ENCODE results near the gene CAPN5. TPM values are rescaled to one million over a fixed set of nuclear protein-coding genes. Genes with fewer than 3 reads are reported as not detected.

The CAPN5 gene
- total and polyA plus RNA-seq, 10 of the 15 experiments (the other 5 are each of a cell fraction or from before 2014, with no cell fraction given), result 0.02 to 0.33 (median 0.07) TPM; not detected in 3

GRCh38 chr11:77051511-77051910 lies 15.3 kb upstream of the CAPN5 start:
- ATAC-seq (no peak), DNase-seq (ENCODE audit: low read depth, low spot score) (no peak), FAIRE-seq (no peak)
- H3K4me1 ChIP-seq (ENCODE audit: control insufficient read depth, insufficient read depth, low read length), result no peaks in the 10 kb centered on the region
- no peak for TF ChIP-seq FOXM1 (IDR thresholded peaks at IDR 0.05; ENCODE audit: low read depth, low read length)
- no peak for TF ChIP-seq CBX5 (IDR thresholded peaks at IDR 0.05; ENCODE audit: low read depth)
- TF ChIP-seq GABPA (IDR thresholded peaks at IDR 0.05; ENCODE audit: low read depth), result no peak
- TF ChIP-seq, protein P1, sequence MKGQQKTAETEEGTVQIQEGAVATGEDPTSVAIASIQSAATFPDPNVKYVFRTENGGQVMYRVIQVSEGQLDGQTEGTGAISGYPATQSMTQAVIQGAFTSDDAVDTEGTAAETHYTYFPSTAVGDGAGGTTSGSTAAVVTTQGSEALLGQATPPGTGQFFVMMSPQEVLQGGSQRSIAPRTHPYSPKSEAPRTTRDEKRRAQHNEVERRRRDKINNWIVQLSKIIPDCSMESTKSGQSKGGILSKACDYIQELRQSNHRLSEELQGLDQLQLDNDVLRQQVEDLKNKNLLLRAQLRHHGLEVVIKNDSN (IDR thresholded peaks at IDR 0.05; ENCODE audit: borderline replicate concordance, extremely low read length, insufficient read depth, low read depth, low read length), result no peak
- no peak for TF ChIP-seq ZBED1 (IDR thresholded peaks at IDR 0.05; ENCODE audit: borderline replicate concordance)
- no peak for TF ChIP-seq NR2C1 (IDR thresholded peaks at IDR 0.05)
- TF ChIP-seq ZNF207 (IDR thresholded peaks at IDR 0.05; ENCODE audit: borderline replicate concordance), result no peak
- TF ChIP-seq RAD51 (IDR thresholded peaks at IDR 0.05), result no peak
- TF ChIP-seq NFIC (IDR thresholded peaks at IDR 0.05; ENCODE audit: low read depth, low read length), result no peak
- no peak for TF ChIP-seq MTA3 (IDR thresholded peaks at IDR 0.05; ENCODE audit: borderline replicate concordance, low read length)
- TF ChIP-seq TCF12 (IDR thresholded peaks at IDR 0.05; ENCODE audit: low read depth, low read length), result no peak
- RAD21 ChIA-PET (ENCODE audit: unreplicated experiment), result interaction anchor here (1.2 kb wide), 1 partner anchor 40 kb away, joined by 5 read pairs; no protein-coding TSS in a partner anchor
- H4K20me1 ChIP-seq (ENCODE audit: control insufficient read depth, insufficient read depth), result no peaks in the 10 kb centered on the region; the same call in 1 of the 2 replicates
- in situ Hi-C loops (cut with MboI), result no loop called here
- intact Hi-C loops (cut with micrococcal nuclease; ENCODE audit: unreplicated experiment), result no loop called here
- SMC1A ChIA-PET (ENCODE audit: uncharacterized antibody, unreplicated experiment), result no interaction called here
- CTCF ChIA-PET, result interaction anchor here (0.7 to 2.7 kb wide), 4 partner anchors 13 to 621 kb away, joined by 3 to 19 read pairs (median 4); no protein-coding TSS in a partner anchor
- no TSS peak for BruUV-seq (replicated peaks)
- no peaks in the 10 kb centered on the region for H3K79me2 ChIP-seq (ENCODE audit: control insufficient read depth, insufficient read depth, low read length)
- H3K9ac ChIP-seq (ENCODE audit: control insufficient read depth, insufficient read depth, low read length), result no peak overlapping the region
- 39% methylated on average over 3 of the region's 3 CpGs for WGBS (ENCODE audit: insufficient coverage, insufficient replicate concordance, low lambda C conversion rate, missing lambda C conversion rate)
- no peak overlapping the region for H3K27ac ChIP-seq (ENCODE audit: control insufficient read depth, insufficient read depth)
- POLR2A ChIA-PET, result no interaction called here
- no peaks in the 10 kb centered on the region for H3K36me3 ChIP-seq (ENCODE audit: control insufficient read depth in 2 of 2, insufficient read depth in 2 of 2, low read length in 1 of 2)
- no peaks in the 10 kb centered on the region for H3K27me3 ChIP-seq (replicated peaks in 1 of 2; ENCODE audit: control insufficient read depth in 2 of 2, insufficient read depth in 2 of 2, low read length in 1 of 2)
- H3K9me3 ChIP-seq (replicated peaks; ENCODE audit: control insufficient read depth, insufficient read depth, low read length), result peaks cover 2% of the 10 kb centered on the region; the same call in 1 of the 3 replicates
- H3K4me3 ChIP-seq, result no peak overlapping the region
- H3K4me2 ChIP-seq (ENCODE audit: control insufficient read depth, insufficient read depth), result no peak overlapping the region
- H2AFZ ChIP-seq (ENCODE audit: control insufficient read depth, low read depth, low read length), result no peak overlapping the region
